Mesodermal cell (in vitro differentiated cells): ENCODE results near the gene LY6G5C.
A peak's percentile ranks its signal among the peaks of the same experiment; 100 is the strongest.

ENCODE experiments used
- H3K27ac ChIP-seq: 2 replicates; pipeline ENCODE4 v1.7.0; 2013; ENCODE audit warnings: mild to moderate bottlenecking, low read depth, low read length, moderate library complexity; ENCODE audit not compliant: severe bottlenecking
- H3K36me3 ChIP-seq: 2 replicates; pipeline ENCODE4 v1.7.1; 2013; ENCODE audit warnings: mild to moderate bottlenecking, low read length, moderate library complexity; ENCODE audit not compliant: control insufficient read depth, insufficient read depth
- H3K4me1 ChIP-seq: one replicate; pipeline ENCODE4 v1.7.1; 2013; ENCODE audit warnings: mild to moderate bottlenecking, low read length; ENCODE audit not compliant: insufficient read depth, control insufficient read depth, poor library complexity, severe bottlenecking
- H3K4me3 ChIP-seq: 2 replicates; pipeline ENCODE4 v1.7.0; 2013; ENCODE audit warnings: low read length, control low read depth, mild to moderate bottlenecking; ENCODE audit not compliant: insufficient read depth, poor library complexity, severe bottlenecking; ENCODE audit errors: extremely low read depth
- H3K9me3 ChIP-seq: 2 replicates; pipeline ENCODE4 v1.7.1; 2013; ENCODE audit warnings: mild to moderate bottlenecking, low read length, moderate library complexity; ENCODE audit not compliant: control insufficient read depth
- WGBS, 2 experiments: methylation state at CpG; one replicate each; pipeline ENCODE4 v1.1.5; 2013; ENCODE audit warnings: missing lambda C conversion rate in 2 of 2; ENCODE audit not compliant: insufficient coverage in 2 of 2; 5-methylcytosine and 5-hydroxymethylcytosine counted together

LY6G5C gene

DNA sequence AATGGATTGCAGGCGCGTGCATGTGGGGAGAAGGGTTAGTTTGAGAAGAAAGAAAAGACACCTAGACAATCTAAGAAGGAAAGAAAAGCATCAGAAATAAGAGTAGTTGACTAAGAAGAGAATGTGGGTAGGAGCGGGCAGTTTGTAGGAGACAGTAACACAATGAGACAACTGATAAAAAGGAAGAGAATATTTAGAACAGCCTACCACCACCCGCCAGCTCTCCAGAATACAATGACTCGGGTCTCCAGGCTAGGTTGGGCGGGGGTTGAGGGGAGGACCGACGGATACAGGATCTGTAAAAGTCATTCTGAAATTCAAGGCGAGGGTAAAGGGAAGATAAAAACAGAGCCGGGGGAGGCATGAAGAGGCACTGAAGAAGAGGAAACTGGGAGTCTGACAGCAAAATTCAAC is 21.5 kb upstream of the LY6G5C start:
- H3K4me3 ChIP-seq, result peak overlapping the region; percentile 92
- H3K27ac ChIP-seq, result peak overlapping the region; percentile 86
- H3K9me3 ChIP-seq, result no peaks in the 10 kb centered on the region
- H3K4me1 ChIP-seq, result peaks cover 3% of the 10 kb centered on the region
- 3 to 9% methylated on average over 4 of the region's 10 CpGs for WGBS, 2 experiments
- peaks cover 41% of the 10 kb centered on the region for H3K36me3 ChIP-seq

DNA sequence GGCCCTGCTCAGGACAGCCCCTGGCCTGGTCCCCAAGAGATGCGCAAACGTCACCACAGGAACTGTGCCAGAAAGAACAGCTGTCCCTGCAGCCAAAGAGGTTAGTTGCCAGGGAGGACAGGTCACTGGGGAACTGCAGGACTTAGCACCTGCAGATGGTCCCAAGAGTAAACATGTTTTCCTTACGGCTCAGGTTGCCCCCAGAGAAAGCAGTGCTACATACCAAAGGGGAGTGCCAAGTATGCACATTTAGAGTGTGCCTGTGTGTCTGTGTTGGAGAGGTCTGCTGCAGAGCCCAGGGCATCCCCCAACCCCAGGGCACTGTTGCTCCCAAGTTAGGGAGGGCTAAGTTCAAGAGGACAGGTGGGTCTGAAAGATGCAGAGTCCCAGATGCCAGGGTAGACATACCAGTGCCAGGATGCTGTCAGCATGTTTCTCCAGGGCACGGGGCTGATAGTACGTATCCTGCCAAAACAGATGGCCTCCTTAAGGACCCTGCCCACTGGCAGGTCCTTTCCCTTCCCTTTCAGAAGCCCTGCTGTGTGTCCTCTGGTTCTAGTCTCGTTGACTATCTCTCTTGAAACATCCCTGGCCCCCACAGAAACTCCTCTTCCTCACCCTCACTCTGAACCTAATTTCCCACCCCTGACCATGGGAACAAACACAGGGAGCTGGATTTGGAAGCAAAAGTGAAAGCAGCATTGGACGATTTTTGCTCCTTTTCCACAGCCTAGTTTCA is 21.0 kb upstream of the LY6G5C start:
- Histone ChIP-seq H3K4me1 (peaks cover 3% of the 10 kb centered on the region), H3K4me3 (peak overlapping the region; percentile 92), H3K27ac (peak overlapping the region; percentile 17), H3K36me3 (peaks cover 47% of the 10 kb centered on the region), H3K9me3 (no peaks in the 10 kb centered on the region)
- 66 to 78% methylated on average over 6 to 7 of the region's 7 CpGs for WGBS, 2 experiments

DNA sequence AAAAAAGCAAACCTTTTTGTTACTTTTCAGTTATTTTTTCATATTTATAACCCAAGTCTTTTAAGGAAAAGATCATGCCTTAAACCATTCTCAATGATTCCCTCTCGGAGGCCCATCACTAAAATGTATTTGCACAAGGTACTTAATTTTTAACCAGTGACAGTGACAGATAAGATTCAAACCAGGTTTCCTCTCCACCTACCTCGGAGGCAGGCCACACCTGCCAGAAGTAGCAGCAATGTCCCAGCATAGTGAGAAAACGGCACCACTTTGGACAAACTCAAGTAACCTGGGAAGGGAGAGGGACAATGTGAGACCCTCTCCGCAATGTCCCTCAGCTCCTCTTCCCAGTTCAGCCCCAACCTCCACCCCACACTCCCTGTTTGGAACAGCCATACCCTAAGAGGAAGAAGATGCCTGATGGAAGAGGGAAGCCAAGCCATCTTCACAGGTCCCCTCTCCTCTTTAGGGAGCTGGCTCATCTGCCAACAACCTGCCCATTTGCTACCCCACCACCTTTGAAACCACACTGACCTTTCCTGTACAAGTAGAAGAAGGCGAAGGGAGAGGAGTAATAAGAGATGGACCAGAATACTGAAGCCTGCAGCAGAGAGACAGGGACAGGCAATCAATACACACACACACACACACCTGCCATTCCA is 20.0 kb upstream of the LY6G5C start:
- WGBS, 2 experiments, result 87 to 93% methylated on average over 2 of the region's 5 CpGs

DNA sequence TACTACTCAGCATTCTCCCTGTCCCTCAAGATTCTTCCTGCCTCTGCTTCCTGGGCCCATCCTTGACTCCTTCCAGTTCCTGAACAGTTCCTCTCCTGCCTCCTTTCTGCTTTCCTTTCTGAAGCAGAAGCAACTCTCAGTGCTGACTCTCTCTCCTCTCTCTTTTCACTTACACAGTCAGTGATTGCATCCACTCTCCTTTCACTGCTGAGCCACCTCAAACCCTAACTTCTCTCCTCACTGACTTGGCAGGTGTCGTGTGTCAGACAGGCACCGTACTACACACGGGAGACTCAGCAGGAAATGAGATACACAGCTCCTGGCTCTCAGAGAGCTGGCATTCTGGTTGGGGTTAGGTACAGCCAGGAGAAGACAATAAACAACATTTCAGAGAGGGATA is 16.7 kb upstream of the LY6G5C start:
- peaks cover 82% of the 10 kb centered on the region for H3K36me3 ChIP-seq

More for the DNA sequence above, 20.0 kb upstream of the LY6G5C start:
- Histone ChIP-seq H3K4me1 (peaks cover 3% of the 10 kb centered on the region), H3K4me3 (no peak overlapping the region), H3K27ac (no peak overlapping the region), H3K36me3 (peaks cover 56% of the 10 kb centered on the region), H3K9me3 (no peaks in the 10 kb centered on the region)

DNA sequence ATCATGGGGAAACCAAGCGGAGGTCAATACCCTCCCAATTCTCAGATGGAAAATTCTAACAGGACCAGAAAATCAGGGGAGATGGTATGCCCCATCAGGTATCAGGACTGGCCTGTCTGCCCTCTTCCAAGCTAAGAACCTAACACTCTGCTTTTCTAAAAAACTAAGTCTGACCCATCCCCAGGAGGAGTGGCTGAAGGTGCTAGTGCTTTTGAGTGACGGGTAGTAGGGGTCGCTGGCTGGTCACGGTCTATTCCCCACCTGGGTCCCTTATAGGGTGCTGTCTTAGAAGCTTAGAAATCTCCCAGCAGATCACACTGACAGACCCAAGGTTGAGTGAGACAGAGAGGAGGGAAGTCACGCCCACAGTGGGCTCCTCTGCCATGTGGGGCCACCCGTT is 12.7 kb upstream of the LY6G5C start:
- no peak overlapping the region for H3K27ac ChIP-seq
- H3K9me3 ChIP-seq, result no peaks in the 10 kb centered on the region
- peaks cover 9% of the 10 kb centered on the region for H3K4me1 ChIP-seq
- WGBS, 2 experiments, result 93 to 96% methylated on average over 4 of the region's 6 CpGs
- H3K36me3 ChIP-seq, result peaks cover 82% of the 10 kb centered on the region
- H3K4me3 ChIP-seq, result no peak overlapping the region

More for the DNA sequence above, 16.7 kb upstream of the LY6G5C start:
- H3K4me1 ChIP-seq, result peaks cover 3% of the 10 kb centered on the region
- WGBS, 2 experiments, result 76% methylated on average over 3 of the region's 3 CpGs; no CpG with 5 or more reads in 1 of the 2 experiments
- H3K9me3 ChIP-seq, result no peaks in the 10 kb centered on the region
- H3K4me3 ChIP-seq, result no peak overlapping the region
- H3K27ac ChIP-seq, result no peak overlapping the region

DNA sequence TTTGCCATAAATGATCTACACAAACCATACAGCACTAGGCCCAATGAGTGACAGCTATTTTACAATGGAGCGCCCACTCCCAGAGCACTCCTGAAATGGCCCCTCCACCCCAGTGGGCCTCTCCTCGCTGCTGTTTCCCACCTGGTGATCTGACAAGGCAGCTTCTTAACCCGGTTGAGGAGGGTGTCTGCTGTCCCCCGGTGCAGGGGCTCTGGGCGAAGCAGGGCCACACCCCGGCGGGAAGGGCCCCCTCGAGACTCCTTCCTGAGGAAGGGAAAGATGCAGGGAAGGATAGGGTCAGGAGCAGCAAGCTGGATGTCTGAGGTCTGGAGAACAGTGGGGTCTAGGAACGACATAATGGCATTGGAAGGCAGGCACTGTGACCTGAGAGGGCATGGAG is 12.0 kb upstream of the LY6G5C start:
- Histone ChIP-seq H3K27ac (no peak overlapping the region), H3K4me3 (no peak overlapping the region), H3K36me3 (peaks cover 82% of the 10 kb centered on the region), H3K4me1 (peaks cover 9% of the 10 kb centered on the region), H3K9me3 (no peaks in the 10 kb centered on the region)
- WGBS, 2 experiments, result 93 to 97% methylated on average over 9 of the region's 9 CpGs

DNA sequence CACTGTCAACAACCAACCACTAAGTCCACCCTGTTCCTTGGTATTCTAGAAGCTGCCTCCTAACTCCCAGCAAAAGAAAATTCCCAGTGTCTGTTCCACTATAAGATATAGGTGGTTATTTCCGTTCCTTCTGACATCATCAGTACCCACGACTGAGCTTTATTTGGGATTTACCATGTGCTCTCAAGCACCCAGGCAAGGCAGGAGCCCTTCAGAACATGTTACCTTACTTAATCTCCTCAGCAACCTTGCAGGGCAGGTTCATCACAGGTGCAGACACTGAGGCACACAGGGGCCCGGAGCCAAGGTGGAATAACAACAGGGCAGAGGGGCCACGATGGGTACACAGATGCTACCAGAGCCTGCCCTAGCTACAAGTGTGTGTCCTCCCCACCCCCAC is 11.5 kb upstream of the LY6G5C start:
- no peaks in the 10 kb centered on the region for H3K9me3 ChIP-seq
- H3K4me1 ChIP-seq, result peaks cover 6% of the 10 kb centered on the region
- 94% methylated on average over 3 to 4 of the region's 4 CpGs for WGBS, 2 experiments
- no peak overlapping the region for H3K27ac ChIP-seq
- H3K36me3 ChIP-seq, result peaks cover 82% of the 10 kb centered on the region
- no peak overlapping the region for H3K4me3 ChIP-seq

DNA sequence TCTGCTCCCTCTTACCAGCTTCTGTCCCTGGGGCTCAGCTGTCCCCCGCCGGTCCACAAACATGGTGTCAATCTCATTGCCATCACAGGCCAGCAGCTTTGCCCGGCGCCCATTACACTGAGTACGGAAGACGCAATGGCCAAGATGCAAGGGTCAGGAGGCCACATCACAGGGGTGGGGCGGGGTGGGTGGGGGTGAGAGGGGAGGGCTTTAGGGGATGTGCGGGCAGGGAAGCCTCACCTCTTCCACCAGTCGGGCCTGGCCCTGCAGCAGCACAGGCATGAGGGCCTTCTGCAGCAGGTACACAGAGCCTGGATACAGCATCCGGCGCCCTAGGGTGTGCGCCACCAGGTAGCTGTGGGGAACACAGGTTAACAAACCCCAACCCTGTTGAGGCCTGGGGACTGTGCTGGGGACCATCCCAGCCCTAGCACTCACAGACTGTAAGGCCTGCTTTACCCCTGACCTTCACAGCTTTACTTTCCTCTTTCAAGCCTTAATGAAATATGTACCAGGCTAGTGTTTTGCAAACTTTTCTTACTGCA is 10.8 kb upstream of the LY6G5C start:
- no peak overlapping the region for H3K27ac ChIP-seq
- H3K36me3 ChIP-seq, result peaks cover 82% of the 10 kb centered on the region
- 97 to 98% methylated on average over 7 of the region's 12 CpGs for WGBS, 2 experiments

DNA sequence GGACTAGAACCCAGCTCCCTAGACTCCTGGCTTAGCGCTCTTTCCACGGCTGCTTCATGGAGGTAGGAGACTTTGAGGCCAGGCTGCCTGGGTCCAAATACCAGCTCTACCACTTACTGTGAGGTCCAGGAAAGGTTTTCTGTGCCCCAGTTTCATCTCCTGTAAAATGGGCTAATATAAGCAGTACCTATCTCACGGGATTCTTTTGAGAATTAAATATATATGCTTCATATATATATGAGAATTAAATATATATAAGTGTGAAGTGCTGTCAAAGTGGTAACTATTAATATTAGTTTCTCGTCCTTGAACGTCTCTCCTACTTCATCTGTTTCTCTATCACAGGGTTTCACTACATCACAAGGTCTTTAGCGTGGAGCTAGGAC is 10.2 kb upstream of the LY6G5C start:
- Histone ChIP-seq H3K9me3 (no peaks in the 10 kb centered on the region), H3K4me3 (no peak overlapping the region), H3K27ac (peak overlapping the region; percentile 67), H3K36me3 (peaks cover 82% of the 10 kb centered on the region), H3K4me1 (peaks cover 6% of the 10 kb centered on the region)
- WGBS, 2 experiments, result 100% methylated on average over 2 to 3 of the region's 6 CpGs

More for the DNA sequence above, 10.8 kb upstream of the LY6G5C start:
- no peak overlapping the region for H3K4me3 ChIP-seq
- peaks cover 6% of the 10 kb centered on the region for H3K4me1 ChIP-seq
- no peaks in the 10 kb centered on the region for H3K9me3 ChIP-seq

DNA sequence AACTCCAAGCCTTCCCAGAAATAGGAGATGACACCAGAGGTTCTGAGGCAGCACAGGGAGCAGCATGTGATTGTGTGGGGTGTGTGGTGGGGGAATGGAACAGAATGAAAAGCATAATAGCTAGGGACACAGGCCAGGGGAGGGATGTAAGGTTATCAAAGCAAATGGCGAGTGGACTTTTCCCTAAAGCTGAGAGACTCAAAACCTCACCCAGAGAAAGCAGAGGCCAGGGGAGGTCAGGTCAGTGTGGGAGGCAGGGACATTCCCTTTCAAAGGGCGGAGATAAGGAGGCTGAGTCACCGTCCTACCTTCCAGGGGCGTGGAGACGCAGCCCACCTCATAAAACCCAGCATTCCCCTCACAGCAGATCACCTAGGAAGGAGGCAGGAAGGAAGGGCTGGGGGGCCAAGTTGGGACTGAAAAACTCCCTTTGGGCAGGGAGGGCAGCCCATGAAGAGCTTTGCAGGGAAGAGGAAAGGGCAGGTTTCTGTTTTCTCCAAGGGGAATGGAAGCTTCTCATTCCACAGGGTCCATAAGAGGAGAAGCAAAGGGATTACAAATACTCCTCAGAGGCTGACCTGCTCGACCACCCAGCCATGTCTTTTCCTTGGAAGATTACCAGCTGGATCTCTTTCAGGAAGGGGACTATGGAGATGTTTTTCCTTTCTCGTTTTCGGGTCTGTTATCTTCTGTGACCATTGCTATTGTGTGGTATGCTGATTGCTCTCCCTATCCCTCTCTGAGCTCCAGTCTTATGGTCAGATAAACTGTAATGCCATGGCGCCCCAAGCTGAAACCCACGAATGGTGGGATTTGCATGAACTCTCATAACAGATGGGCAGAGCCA is 9.6 kb upstream of the LY6G5C start:
- Histone ChIP-seq H3K9me3 (no peaks in the 10 kb centered on the region), H3K4me1 (peaks cover 6% of the 10 kb centered on the region), H3K4me3 (no peak overlapping the region), H3K27ac (peak overlapping the region; percentile 67), H3K36me3 (peaks cover 86% of the 10 kb centered on the region)
- 84 to 92% methylated on average over 3 to 4 of the region's 10 CpGs for WGBS, 2 experiments
